ENCODE data around the gene BEST4. TPM values are rescaled to one million over a fixed set of nuclear protein-coding genes. Genes with fewer than 3 reads are reported as not detected.
A peak's percentile ranks its signal among the peaks of the same experiment; 100 is the strongest.

The BEST4 gene
- total RNA-seq, 1 experiment from 2014 or later: not detected

DNA sequence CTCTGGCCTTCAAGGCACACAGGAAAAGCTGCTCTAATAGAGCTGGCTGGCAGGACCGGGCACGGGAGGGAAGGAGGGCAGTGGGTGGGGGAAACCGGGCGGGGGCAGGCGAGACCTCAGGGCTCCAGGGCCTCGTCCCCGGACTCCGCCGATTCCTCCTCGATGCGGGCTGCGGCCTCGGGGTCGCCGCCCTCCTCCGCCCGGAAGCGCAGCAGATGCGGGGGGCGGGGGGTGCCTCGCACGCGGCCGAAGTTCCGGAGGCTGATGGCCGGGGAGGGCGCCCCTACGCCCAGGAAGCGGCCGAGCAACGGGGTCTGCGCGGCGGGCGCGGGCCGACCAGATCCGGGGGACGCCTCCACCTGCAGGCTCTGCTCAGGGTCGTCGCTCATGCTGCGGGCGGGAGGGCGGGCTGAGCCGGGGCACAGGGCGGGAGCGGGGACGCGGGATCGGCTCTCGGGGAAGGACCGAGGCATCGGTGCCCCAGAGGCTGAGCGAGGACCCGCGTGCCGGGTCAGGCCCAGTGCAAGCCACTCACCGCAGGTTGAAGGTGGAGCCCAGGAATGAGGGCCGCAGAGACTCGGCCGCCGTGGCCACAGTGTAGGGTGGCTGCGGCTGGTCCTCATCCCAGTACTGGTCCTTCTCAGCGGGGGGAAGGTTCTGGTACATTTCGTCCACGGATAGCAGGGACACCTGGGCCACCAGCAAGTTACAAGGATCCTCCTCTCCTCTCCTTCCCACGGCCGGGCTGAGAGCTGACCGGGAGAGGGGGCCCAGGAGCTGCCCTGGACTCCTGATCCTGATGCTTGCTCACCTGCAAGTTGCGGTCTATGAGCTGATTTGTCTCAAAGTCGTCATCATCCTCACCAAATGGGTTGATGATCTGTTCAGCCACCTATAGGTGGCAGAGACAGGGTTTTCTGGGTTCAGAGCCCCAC is 3.6 kb downstream of the BEST4 start:
- H3K9ac ChIP-seq (ENCODE audit: low read length): no peak overlapping the region
- no peak overlapping the region for H3K4me2 ChIP-seq (ENCODE audit: low read length)
- ChIA-PET POLR2A (ENCODE audit: unreplicated experiment) (no interaction called here), CTCF (no interaction called here)
- H3K79me2 ChIP-seq (ENCODE audit: low read length): no peaks in the 10 kb centered on the region
- BruUV-seq (replicated peaks): no TSS peak
- peaks cover 11% of the 10 kb centered on the region for H3F3A ChIP-seq (ENCODE audit: low read length, unreplicated experiment)
- peaks cover 20% of the 10 kb centered on the region; the same call in 1 of the 2 replicates for H3K36me3 ChIP-seq (ENCODE audit: low read depth, low read length)
- no peak for TF ChIP-seq EZH2 (IDR thresholded peaks at IDR 0.05; ENCODE audit: low read length, unreplicated experiment)
- TF ChIP-seq CTCF (conservative IDR thresholded peaks at IDR 0.05; ENCODE audit: low read depth, low read length): no peak
- H4K20me1 ChIP-seq (ENCODE audit: low read length): peaks cover 4% of the 10 kb centered on the region; the same call in 1 of the 2 replicates
- H3K27me3 ChIP-seq (ENCODE audit: low read length): no peaks in the 10 kb centered on the region
- H3K9me2 ChIP-seq (replicated peaks; ENCODE audit: low read length): no peaks in the 10 kb centered on the region
- no peak overlapping the region for H2AFZ ChIP-seq (ENCODE audit: low read length)
- DNase-seq (no peak), ATAC-seq (no peak)
- no peaks in the 10 kb centered on the region for H3K4me1 ChIP-seq (ENCODE audit: insufficient read depth, low read length)
- intact Hi-C loops (cut with micrococcal nuclease): no loop called here
- no peaks in the 10 kb centered on the region for H3K9me3 ChIP-seq (ENCODE audit: low read length)
- no peak overlapping the region for H3K4me3 ChIP-seq (ENCODE audit: low read length)
- no peak overlapping the region for H3K27ac ChIP-seq (ENCODE audit: low read length)

DNA sequence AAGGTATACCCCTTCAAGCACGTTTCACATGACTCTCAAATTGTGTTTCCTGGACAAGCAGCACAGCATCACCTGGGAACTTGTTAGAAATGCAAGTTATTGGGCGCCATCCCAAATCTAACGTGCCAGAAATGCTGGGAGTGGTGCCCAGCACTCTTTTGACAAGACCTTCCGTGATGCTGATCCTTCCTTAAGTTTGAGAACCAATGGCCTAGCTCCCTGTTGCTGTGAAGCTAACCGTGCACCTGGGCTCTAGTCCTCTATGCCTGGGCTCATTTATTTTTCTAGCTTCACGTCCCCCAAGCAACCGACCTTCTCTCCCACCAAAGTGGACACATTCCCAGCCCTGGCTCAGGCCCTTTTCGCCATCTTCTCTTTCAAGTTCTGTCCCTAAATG is 4.3 kb downstream of the BEST4 start:
- Histone ChIP-seq H3K4me3 (ENCODE audit: low read length) (no peak overlapping the region), H3K4me1 (ENCODE audit: insufficient read depth, low read length) (no peaks in the 10 kb centered on the region), H3K27me3 (ENCODE audit: low read length) (no peaks in the 10 kb centered on the region), H3K9me2 (replicated peaks; ENCODE audit: low read length) (no peaks in the 10 kb centered on the region), H3K79me2 (ENCODE audit: low read length) (peaks cover 4% of the 10 kb centered on the region), H3K36me3 (ENCODE audit: low read depth, low read length) (peaks cover 26% of the 10 kb centered on the region), H3F3A (ENCODE audit: low read length, unreplicated experiment) (peaks cover 11% of the 10 kb centered on the region), H3K9me3 (ENCODE audit: low read length) (no peaks in the 10 kb centered on the region), H3K9ac (ENCODE audit: low read length) (no peak overlapping the region), H4K20me1 (ENCODE audit: low read length) (peaks cover 11% of the 10 kb centered on the region; the same call in 1 of the 2 replicates), H3K4me2 (ENCODE audit: low read length) (no peak overlapping the region), H2AFZ (ENCODE audit: low read length) (no peak overlapping the region), H3K27ac (ENCODE audit: low read length) (no peak overlapping the region)
- no TSS peak for BruUV-seq (replicated peaks)
- no peak for TF ChIP-seq EZH2phosphoT487 (IDR thresholded peaks at IDR 0.05; ENCODE audit: borderline replicate concordance, low read length)
- no peak for TF ChIP-seq EZH2 (IDR thresholded peaks at IDR 0.05; ENCODE audit: low read length, unreplicated experiment)
- no peak for TF ChIP-seq CTCF (conservative IDR thresholded peaks at IDR 0.05; ENCODE audit: low read depth, low read length)
- DNase-seq (no peak), ATAC-seq (no peak)
- ChIA-PET CTCF (no interaction called here), POLR2A (ENCODE audit: unreplicated experiment) (no interaction called here)
- intact Hi-C loops (cut with micrococcal nuclease): no loop called here

DNA sequence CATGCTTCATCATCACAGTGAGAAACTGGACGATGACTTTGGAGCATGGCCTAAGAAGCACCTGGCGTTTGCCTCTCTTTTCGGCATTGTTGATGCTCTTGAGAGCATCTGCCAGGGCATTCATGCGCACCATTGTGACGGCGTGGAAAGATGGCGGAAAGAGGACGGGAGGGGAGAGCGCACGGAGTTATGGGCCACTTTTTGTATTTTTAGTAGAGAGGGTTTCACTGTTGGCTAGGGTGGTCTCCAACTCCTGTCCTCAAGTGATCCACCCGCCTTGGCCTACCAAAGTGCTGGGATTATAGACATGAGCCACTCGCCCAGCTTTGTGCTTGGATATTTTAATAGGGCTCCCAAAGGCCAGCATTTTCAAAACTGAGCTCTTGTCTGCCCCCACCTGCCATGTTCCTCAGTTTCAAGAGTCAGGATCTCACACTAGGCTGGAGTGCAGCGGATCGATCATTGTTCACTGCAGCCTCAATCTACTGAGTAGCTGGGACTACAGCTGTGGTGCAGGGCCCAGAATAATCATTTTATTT is 7.3 kb downstream of the BEST4 start:
- H3K27ac ChIP-seq (ENCODE audit: low read length): no peak overlapping the region
- H3K9me3 ChIP-seq (ENCODE audit: low read length): no peaks in the 10 kb centered on the region
- peaks cover 35% of the 10 kb centered on the region for H3K79me2 ChIP-seq (ENCODE audit: low read length)
- H4K20me1 ChIP-seq (ENCODE audit: low read length): peaks cover 40% of the 10 kb centered on the region
- peaks cover 11% of the 10 kb centered on the region for H3F3A ChIP-seq (ENCODE audit: low read length, unreplicated experiment)
- ChIA-PET CTCF (no interaction called here), POLR2A (ENCODE audit: unreplicated experiment) (no interaction called here)
- H3K4me3 ChIP-seq (ENCODE audit: low read length): no peak overlapping the region
- ATAC-seq: no peak
- H3K36me3 ChIP-seq (ENCODE audit: low read depth, low read length): peaks cover 55% of the 10 kb centered on the region
- no peak overlapping the region for H3K9ac ChIP-seq (ENCODE audit: low read length)
- peak; percentile 1 for DNase-seq
- TF ChIP-seq CTCF (conservative IDR thresholded peaks at IDR 0.05; ENCODE audit: low read depth, low read length) (no peak), EZH2 (IDR thresholded peaks at IDR 0.05; ENCODE audit: low read length, unreplicated experiment) (no peak), EZH2phosphoT487 (IDR thresholded peaks at IDR 0.05; ENCODE audit: borderline replicate concordance, low read length) (no peak)
- no TSS peak for BruUV-seq (replicated peaks)
- intact Hi-C loops (cut with micrococcal nuclease): no loop called here
- H3K4me1 ChIP-seq (ENCODE audit: insufficient read depth, low read length): peaks cover 15% of the 10 kb centered on the region
- no peaks in the 10 kb centered on the region for H3K9me2 ChIP-seq (replicated peaks; ENCODE audit: low read length)
- no peak overlapping the region for H2AFZ ChIP-seq (ENCODE audit: low read length)
- no peak overlapping the region for H3K4me2 ChIP-seq (ENCODE audit: low read length)
- no peaks in the 10 kb centered on the region for H3K27me3 ChIP-seq (ENCODE audit: low read length)
